Transverse colon (tissue), 3 donors: Measurements from ENCODE around the gene ZNF574.

ENCODE experiments used
- CTCF ChIP-seq, 5 experiments: fragments of 200-600 bp in 3 of 5; fragments of 450-650 bp in 2 of 5; sonication (generic) in 3 of 5; IDR thresholded peaks; 1 replicate in 2 of 5; 2 replicates in 3 of 5; pipeline ENCODE4 v1.5.1; 2016 to 2017; ENCODE audit warnings: antibody characterized with exemption in 5 of 5, inconsistent platforms in 3 of 5, mild to moderate bottlenecking in 2 of 5, moderate library complexity in 1 of 5
- EP300 ChIP-seq: sonication (generic); formaldehyde crosslinking; IDR thresholded peaks from one replicate; pipeline ENCODE4 v1.6.1; 2017; ENCODE audit warnings: antibody characterized with exemption, low read depth
- POLR2A ChIP-seq: fragments of 450-650 bp; IDR thresholded peaks from one replicate; pipeline ENCODE4 v1.6.1; 2016; ENCODE audit warnings: antibody characterized with exemption, mild to moderate bottlenecking, moderate library complexity

GRCh38 chr19:42038666-42039065 lies 37.3 kb upstream of the ZNF574 start:
- TF ChIP-seq CTCF (IDR thresholded peaks at IDR 0.05) = no peak
- TF ChIP-seq EP300 = no peak
- TF ChIP-seq POLR2A = no peak
